Lung (tissue), 12 donors: ENCODE data around the gene C21orf58. TPM values are rescaled to one million over a fixed set of nuclear protein-coding genes. Genes with fewer than 3 reads are reported as not detected.

Experiments
- ATAC-seq: fragments of 200-7000 bp; cut with Tn5 transposase; one replicate; pipeline ENCODE4 v1.9.1; 2020; ENCODE audit warnings: moderate number of reproducible peaks; ENCODE audit not compliant: insufficient read depth, low FRiP score
- DNase-seq, 3 donors: peaks; one replicate each; pipeline ENCODE4 v3.0.0-alpha.2; 2013 to 2017
- H3K27ac ChIP-seq, 2 donors: one replicate each; pipeline ENCODE4 v1.5.1; 2013; ENCODE audit warnings: mild to moderate bottlenecking in 2 of 2, moderate library complexity in 2 of 2, control low read depth in 1 of 2, inconsistent platforms in 1 of 2, low read depth in 1 of 2, low read length in 1 of 2
- H3K27me3 ChIP-seq, 3 donors: one replicate each; pipeline ENCODE4 v1.5.1; 2013; ENCODE audit warnings: low read length in 2 of 3; ENCODE audit not compliant: control insufficient read depth in 3 of 3, insufficient read depth in 3 of 3
- H3K36me3 ChIP-seq, 4 donors: one replicate each; pipeline ENCODE4 v1.5.1; 2013; ENCODE audit warnings: low read length in 4 of 4, mild to moderate bottlenecking in 1 of 4, moderate library complexity in 1 of 4; ENCODE audit not compliant: control insufficient read depth in 4 of 4, insufficient read depth in 4 of 4
- H3K4me1 ChIP-seq, 5 donors: one replicate each; pipeline ENCODE4 v1.5.1; 2013; ENCODE audit warnings: low read length in 5 of 5, mild to moderate bottlenecking in 2 of 5, moderate library complexity in 1 of 5; ENCODE audit not compliant: control insufficient read depth in 5 of 5, insufficient read depth in 5 of 5
- H3K4me3 ChIP-seq: one replicate; pipeline ENCODE4 v1.5.1; 2013; ENCODE audit warnings: mild to moderate bottlenecking, control low read depth, moderate library complexity
- H3K9ac ChIP-seq, 2 donors: one replicate each; pipeline ENCODE4 v1.5.1; 2013; ENCODE audit warnings: low read length in 2 of 2, control low read depth in 1 of 2; ENCODE audit not compliant: insufficient read depth in 1 of 2
- H3K9me3 ChIP-seq, 4 donors: one replicate each; pipeline ENCODE4 v1.5.1; 2013; ENCODE audit warnings: low read length in 3 of 4, mild to moderate bottlenecking in 1 of 4, moderate library complexity in 1 of 4; ENCODE audit not compliant: control insufficient read depth in 4 of 4, insufficient read depth in 3 of 4
- WGBS, 2 donors: extraction: QIAGEN DNeasy Blood & Tissue Kit; methylation state at CpG; one replicate each; pipeline ENCODE4 v1.1.7; 2013; 5-methylcytosine and 5-hydroxymethylcytosine counted together
- polyA plus RNA-seq, 2 donors: library from polyadenylated mRNA; stranded (reverse); fragments of 200-250 nt; gene quantifications; one replicate each; pipeline ENCODE4 v1.2.1, GENCODE V29; 2013
- total RNA-seq, 2 donors: library from RNA; depleted of rRNA in 1 of 2; stranded (reverse); fragments of >200 nt in 1 of 2; gene quantifications; one replicate each; pipeline ENCODE4 v1.2.1, GENCODE V29; 2014 to 2021
- TF ChIP-seq, protein P1 (sequence below): IDR thresholded peaks from 2 replicates; pipeline ENCODE4 v1.5.1; 2012; ENCODE audit warnings: mild to moderate bottlenecking; ENCODE audit errors: control extremely low read depth, extremely low read depth
- donor health status: control.
- donor health status: control.
- donor health status: Bipolar disorder and iron deficiency.
- donor health status: healthy.
- donor health status: DM: yes; HTN: yes; CAD: no.

C21orf58 gene
- total and polyA plus RNA-seq, 4 donors: 4.8 to 20.8 (median 8.9) TPM

DNA sequence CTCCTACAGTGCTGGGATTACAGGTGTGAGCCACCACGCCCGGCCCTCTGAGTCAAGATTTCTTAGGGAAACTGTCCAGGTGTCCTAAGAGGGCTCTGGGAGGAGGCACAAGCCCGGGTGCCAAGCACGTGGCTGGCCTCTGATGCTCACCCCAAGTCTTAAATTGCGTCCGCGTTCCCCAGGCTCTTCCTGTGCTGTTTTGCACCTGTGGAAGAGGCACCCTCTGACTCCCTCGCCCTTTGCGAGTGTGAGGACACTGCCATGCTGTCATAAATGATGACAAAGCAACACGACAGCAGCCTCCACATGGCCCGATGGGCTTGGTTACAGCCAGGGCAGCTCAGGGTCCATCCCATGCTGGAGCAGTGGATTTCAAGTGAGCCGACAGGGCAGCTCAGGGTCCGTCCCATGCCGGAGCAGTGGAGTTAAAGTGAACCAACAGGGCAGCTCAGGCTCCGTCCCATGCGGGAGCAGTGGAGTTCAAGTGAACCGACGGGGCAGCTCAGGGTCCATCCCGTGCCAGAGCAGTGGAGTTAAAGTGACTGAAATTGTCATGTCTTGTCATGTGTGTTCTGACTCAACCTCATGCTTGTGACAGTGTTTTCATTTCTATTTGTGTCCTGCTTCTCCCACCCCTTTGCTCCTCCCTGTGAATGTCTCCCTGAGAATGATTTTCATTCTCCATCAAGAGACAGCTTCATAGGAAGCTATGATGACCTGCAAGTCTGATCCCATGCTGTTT is 34.2 kb upstream of the C21orf58 start:
- TF ChIP-seq, protein P1, sequence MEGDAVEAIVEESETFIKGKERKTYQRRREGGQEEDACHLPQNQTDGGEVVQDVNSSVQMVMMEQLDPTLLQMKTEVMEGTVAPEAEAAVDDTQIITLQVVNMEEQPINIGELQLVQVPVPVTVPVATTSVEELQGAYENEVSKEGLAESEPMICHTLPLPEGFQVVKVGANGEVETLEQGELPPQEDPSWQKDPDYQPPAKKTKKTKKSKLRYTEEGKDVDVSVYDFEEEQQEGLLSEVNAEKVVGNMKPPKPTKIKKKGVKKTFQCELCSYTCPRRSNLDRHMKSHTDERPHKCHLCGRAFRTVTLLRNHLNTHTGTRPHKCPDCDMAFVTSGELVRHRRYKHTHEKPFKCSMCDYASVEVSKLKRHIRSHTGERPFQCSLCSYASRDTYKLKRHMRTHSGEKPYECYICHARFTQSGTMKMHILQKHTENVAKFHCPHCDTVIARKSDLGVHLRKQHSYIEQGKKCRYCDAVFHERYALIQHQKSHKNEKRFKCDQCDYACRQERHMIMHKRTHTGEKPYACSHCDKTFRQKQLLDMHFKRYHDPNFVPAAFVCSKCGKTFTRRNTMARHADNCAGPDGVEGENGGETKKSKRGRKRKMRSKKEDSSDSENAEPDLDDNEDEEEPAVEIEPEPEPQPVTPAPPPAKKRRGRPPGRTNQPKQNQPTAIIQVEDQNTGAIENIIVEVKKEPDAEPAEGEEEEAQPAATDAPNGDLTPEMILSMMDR: no peak
- H3K9ac ChIP-seq: no peak overlapping the region
- ATAC-seq: no peak
- H3K27me3 ChIP-seq: no peaks in the 10 kb centered on the region
- no peak overlapping the region for H3K27ac ChIP-seq
- no peak overlapping the region for H3K4me3 ChIP-seq
- no peak for DNase-seq
- H3K9me3 ChIP-seq: no peaks in the 10 kb centered on the region
- WGBS, 2 donors: 94% methylated on average over 19 of the region's 19 CpGs
- peaks cover 10 to 57% (median 22%) of the 10 kb centered on the region in 4 donors for H3K36me3 ChIP-seq
- H3K4me1 ChIP-seq: no peaks in the 10 kb centered on the region

DNA sequence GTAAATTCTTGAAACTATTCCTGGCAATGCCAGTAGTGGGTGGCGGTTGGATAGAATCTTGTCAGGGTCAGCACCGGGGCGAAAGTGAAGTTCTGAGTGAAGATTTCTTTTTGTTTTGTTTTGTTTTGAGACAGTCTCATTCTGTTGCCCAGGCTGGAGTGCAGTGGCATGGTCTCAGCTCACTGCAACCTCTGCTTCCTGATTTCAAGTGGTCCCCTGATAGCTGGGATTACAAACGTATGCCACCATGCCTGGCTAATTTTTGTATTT is 33.6 kb upstream of the C21orf58 start:
- no peak overlapping the region for H3K9ac ChIP-seq
- H3K27ac ChIP-seq: no peak overlapping the region
- TF ChIP-seq, protein P1: no peak
- DNase-seq (no peak), ATAC-seq (no peak)
- no peaks in the 10 kb centered on the region for H3K27me3 ChIP-seq
- no peaks in the 10 kb centered on the region for H3K4me1 ChIP-seq
- H3K36me3 ChIP-seq: peaks cover 10 to 59% (median 24%) of the 10 kb centered on the region in 4 donors
- 88 to 90% methylated on average over 4 of the region's 4 CpGs for WGBS, 2 donors
- H3K9me3 ChIP-seq: no peaks in the 10 kb centered on the region
- H3K4me3 ChIP-seq: no peak overlapping the region

DNA sequence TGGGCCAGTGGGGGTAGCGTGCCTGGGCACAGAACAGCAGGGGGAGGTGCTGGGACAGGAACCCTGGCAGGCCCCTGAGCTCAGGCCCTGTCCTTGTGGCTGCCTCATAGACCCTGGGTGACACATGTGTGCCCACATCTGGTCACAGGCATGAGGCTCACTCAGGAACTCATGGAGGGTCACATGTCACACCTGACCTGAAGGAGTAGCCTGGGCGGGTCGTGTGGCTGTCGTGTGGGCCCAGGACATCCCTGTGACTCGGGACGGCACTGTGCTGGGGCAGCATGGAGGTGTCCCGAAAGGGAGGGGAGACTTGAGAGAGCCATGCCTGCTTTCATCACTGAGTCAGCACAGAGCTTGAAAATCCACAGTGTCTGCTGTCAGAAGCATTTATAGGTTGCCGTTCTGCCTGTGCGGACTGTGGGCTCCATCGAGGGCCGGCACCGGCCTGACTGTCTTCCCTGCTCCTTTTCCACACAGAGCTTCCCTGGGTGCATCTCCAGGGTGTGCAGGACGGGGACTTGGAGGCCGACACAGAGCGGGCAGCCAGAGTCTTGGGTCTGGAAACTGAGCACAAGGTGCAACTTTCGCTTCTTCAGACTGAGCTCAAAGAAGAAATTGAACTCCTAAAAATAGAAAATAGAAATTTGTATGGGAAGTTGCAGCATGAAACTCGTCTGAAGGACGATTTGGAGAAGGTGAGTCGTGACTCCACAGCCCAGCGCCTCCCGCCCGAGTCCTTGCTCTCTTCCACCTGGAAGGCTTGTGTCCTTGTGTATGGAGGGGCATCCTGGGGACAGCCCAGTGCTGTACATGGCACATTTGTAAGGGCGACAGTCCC is 33.0 kb upstream of the C21orf58 start:
- TF ChIP-seq, protein P1: no peak
- no peaks in the 10 kb centered on the region for H3K9me3 ChIP-seq
- no peak overlapping the region for H3K4me3 ChIP-seq
- H3K36me3 ChIP-seq: peaks cover 10 to 60% (median 22%) of the 10 kb centered on the region in 4 donors
- H3K9ac ChIP-seq: no peak overlapping the region
- no peak for ATAC-seq
- H3K4me1 ChIP-seq: no peaks in the 10 kb centered on the region
- 90 to 91% methylated on average over 23 of the region's 23 CpGs for WGBS, 2 donors
- H3K27ac ChIP-seq: no peak overlapping the region
- H3K27me3 ChIP-seq: no peaks in the 10 kb centered on the region
- no peak for DNase-seq
